ENCODE measurements around the gene IFNW1.
"Not testable (repeated sequence)": the region's sequence is repeated elsewhere in the genome, so short reads cannot be mapped to it uniquely, and the experiment has no call there.

Gene IFNW1

DNA sequence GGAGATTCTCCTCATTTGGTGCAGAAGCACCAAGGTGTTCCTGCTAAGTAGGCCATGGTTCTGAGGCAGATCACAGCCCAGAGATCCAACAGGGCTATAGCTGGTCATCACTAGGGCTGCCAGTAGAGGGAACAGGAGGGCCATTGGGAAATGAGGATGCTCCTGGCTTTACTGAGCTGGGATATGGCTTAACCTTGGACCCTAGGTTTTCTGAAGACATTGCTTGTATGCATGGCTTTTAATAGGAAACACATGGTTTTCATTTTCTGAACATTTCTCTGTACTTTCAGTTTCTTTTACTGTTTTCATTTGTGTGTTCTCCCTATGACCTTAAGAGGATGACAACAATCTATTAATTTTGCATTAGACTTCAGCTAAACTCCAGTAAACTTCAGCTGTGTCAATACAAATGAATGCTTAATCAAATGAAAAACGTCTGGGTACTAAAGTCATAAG, at the start of gene IFNW1:
IFNW1 (minus strand) TSS at position 406 of the 456 bp plus-strand sequence; CDS start at position 144, 262 bp downstream.
- no peak for TF ChIP-seq CTCF (IDR thresholded peaks at IDR 0.05; ENCODE audit: low read depth, low read length)
- no peak within 1 kb of the TSS for H3K4me3 ChIP-seq (ENCODE audit: low read depth, low read length)

GRCh38 chr9:21187487-21187886, 45.9 kb upstream of the IFNW1 start, which contains the start of gene IFNA4:
Gene IFNA4 (minus strand): TSS chr9:21187587. CDS start chr9:21187531, 56 bp downstream.
- not testable (repeated sequence) for H3K4me3 ChIP-seq (ENCODE audit: low read depth, low read length)

GRCh38 chr9:21182810-21183736, 41.4 kb upstream of the IFNW1 start:
- TF ChIP-seq CTCF (IDR thresholded peaks at IDR 0.05; ENCODE audit: low read depth, low read length) = peak; percentile 50
- not testable (repeated sequence) for H3K4me3 ChIP-seq (ENCODE audit: low read depth, low read length)

DNA sequence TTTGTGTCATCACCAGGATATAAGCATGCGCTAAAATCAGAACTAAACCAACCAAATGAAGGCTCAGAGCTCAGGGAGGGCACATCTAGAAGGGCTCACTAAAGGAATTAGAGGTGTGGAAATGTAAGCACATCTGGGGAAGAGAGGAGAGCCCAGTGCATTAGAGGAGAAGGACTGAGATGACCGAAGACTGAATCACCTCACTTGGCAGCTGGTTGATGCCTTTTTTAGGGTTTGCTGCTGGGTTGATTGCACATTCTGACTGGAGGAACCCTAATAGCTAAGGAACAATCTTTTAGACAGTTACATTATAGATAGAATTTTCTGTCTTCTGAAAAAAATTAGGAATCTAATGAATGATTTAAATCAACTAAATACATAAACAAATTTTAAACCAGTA, 33.0 kb upstream of the IFNW1 start:
- no peak for TF ChIP-seq CTCF (IDR thresholded peaks at IDR 0.05; ENCODE audit: low read depth, low read length)
- H3K4me3 ChIP-seq (ENCODE audit: low read depth, low read length) = no peak overlapping the region

- no peak overlapping the region for H3K4me3 ChIP-seq (ENCODE audit: low read depth, low read length)
- TF ChIP-seq CTCF (IDR thresholded peaks at IDR 0.05; ENCODE audit: low read depth, low read length) = no peak
Measured at GRCh38 chr9:21172156-21172555, 30.5 kb upstream of the IFNW1 start.

GRCh38 chr9:21171351-21171750, 29.7 kb upstream of the IFNW1 start:
- TF ChIP-seq CTCF (IDR thresholded peaks at IDR 0.05; ENCODE audit: low read depth, low read length) = no peak
- H3K4me3 ChIP-seq (ENCODE audit: low read depth, low read length) = no peak overlapping the region

DNA sequence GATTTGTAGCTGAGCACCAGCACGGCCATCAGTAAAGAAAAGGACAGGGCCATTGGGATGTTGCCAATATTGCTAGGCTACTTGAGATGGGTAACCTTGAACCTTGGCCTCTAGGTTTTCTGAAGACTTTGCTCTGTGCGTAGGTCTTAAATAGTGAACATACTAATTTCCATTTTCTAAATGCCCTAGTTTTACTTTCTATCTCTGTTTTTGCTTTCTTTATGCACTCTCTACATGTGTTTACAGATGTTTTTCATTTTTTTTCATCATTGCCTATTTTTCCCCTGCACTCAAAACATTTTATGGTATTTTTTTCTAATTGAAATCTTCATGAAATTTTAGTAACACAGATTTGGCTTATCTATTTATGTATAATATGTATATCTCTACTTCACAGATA, 24.9 kb upstream of the IFNW1 start, which contains the start of gene IFNA21:
IFNA21 (minus strand) TSS at position 101 of the 400 bp plus-strand sequence; CDS start at position 53, 48 bp downstream.
- H3K4me3 ChIP-seq (ENCODE audit: low read depth, low read length) = not testable (repeated sequence)

- H3K4me3 ChIP-seq (ENCODE audit: low read depth, low read length) = no peak overlapping the region
- no peak for TF ChIP-seq CTCF (IDR thresholded peaks at IDR 0.05; ENCODE audit: low read depth, low read length)
Measured at GRCh38 chr9:21165516-21165915, 23.9 kb upstream of the IFNW1 start.

Data from WI38 (cell line).